MM.1S (cell line): Measurements from ENCODE around the gene CNNM2.

Source experiments
- EZH2 ChIP-seq: fragments of 300-600 bp; sonication (generic); optimal IDR thresholded peaks from 2 replicates; pipeline ENCODE3; 2017; ENCODE audit warnings: low read depth, mild to moderate bottlenecking, antibody characterized with exemption, low read length, mixed read lengths
- EZH2phosphoT487 ChIP-seq: fragments of 300-600 bp; sonication (generic); IDR thresholded peaks from 2 replicates; pipeline ENCODE4 v1.6.1; 2018; ENCODE audit warnings: antibody characterized with exemption, low read length
- TF ChIP-seq, protein P1 (sequence below): fragments of 300-600 bp; sonication (generic); IDR thresholded peaks from 2 replicates; pipeline ENCODE4 v1.5.1; 2016; ENCODE audit warnings: antibody characterized with exemption, low read length, mixed read lengths

GRCh38 chr10:102923601-102924000 lies 5.5 kb downstream of the CNNM2 start:
- TF ChIP-seq, protein P1, sequence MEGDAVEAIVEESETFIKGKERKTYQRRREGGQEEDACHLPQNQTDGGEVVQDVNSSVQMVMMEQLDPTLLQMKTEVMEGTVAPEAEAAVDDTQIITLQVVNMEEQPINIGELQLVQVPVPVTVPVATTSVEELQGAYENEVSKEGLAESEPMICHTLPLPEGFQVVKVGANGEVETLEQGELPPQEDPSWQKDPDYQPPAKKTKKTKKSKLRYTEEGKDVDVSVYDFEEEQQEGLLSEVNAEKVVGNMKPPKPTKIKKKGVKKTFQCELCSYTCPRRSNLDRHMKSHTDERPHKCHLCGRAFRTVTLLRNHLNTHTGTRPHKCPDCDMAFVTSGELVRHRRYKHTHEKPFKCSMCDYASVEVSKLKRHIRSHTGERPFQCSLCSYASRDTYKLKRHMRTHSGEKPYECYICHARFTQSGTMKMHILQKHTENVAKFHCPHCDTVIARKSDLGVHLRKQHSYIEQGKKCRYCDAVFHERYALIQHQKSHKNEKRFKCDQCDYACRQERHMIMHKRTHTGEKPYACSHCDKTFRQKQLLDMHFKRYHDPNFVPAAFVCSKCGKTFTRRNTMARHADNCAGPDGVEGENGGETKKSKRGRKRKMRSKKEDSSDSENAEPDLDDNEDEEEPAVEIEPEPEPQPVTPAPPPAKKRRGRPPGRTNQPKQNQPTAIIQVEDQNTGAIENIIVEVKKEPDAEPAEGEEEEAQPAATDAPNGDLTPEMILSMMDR: no peak
- no peak for TF ChIP-seq EZH2
- TF ChIP-seq EZH2phosphoT487: no peak
